ENCODE results near the gene RUBCN. TPM values are rescaled to one million over a fixed set of nuclear protein-coding genes. Genes with fewer than 3 reads are reported as not detected.

RUBCN gene
- total and polyA plus RNA-seq, 2 of the 13 experiments (the other 11 are each of a cell fraction or from before 2014, with no cell fraction given), result 5.2 to 8.1 TPM

DNA sequence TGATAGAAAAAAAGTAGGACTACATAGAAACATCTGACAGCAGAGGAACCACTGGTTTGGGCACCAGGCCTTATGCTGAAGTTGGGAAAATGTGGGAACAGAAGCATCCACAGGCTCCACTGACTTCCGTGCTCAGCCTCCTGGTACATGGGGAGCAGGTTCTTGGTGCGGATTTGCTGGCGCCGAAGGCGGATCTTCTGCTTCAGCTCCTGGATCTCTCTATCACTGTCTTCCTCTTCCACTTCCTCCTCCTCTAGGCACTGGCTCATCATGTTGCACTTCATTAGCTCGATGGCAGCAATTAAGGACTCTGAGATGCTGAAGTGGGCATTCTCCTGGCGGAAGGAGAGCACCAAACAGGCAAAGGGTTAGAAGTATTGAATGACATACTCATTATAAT lies 42.5 kb downstream of the RUBCN start:
- no peak overlapping the region for H3K4me3 ChIP-seq (replicated peaks in 1 of 3; ENCODE audit: insufficient read depth in 1 of 3, low read depth in 2 of 3, low read length in 3 of 3)
- H3K27me3 ChIP-seq (ENCODE audit: control insufficient read depth in 1 of 2, insufficient read depth in 2 of 2, low read length in 2 of 2), result no peaks in the 10 kb centered on the region
- ChIA-PET POLR2A (no interaction called here), CTCF (ENCODE audit: low intra/inter-chr PET ratio, low total read pairs) (no interaction called here)
- no peaks in the 10 kb centered on the region for H3K79me2 ChIP-seq (ENCODE audit: insufficient read depth, low read length)
- in situ Hi-C loops (cut with HindIII; ENCODE audit: extremely low pct_ligation_motif_present, low pct_unique_long_range_greater_than_20kb), result no loop called here
- 91% methylated on average over 5 of the region's 7 CpGs for WGBS (ENCODE audit: low lambda C conversion rate)
- H3K36me3 ChIP-seq (replicated peaks in 1 of 2; ENCODE audit: control insufficient read depth in 1 of 2, insufficient read depth in 2 of 2, low read length in 2 of 2), result peaks cover 5 to 30% of the 10 kb centered on the region in 2 experiments; a peak in 4 of 5 replicates
- no peaks in the 10 kb centered on the region for H3K4me1 ChIP-seq (ENCODE audit: insufficient read depth, low read length)
- H2AFZ ChIP-seq (ENCODE audit: low read length), result no peak overlapping the region
- DNase-seq (ENCODE audit: low spot score) (no peak), FAIRE-seq (no peak), ATAC-seq (no peak)
- no peaks in the 10 kb centered on the region for H4K20me1 ChIP-seq (ENCODE audit: insufficient read depth, low read length)
- no peak overlapping the region for H3K9ac ChIP-seq (ENCODE audit: insufficient read depth, low read depth, low read length)
- intact Hi-C loops (cut with micrococcal nuclease; ENCODE audit: unreplicated experiment), result no loop called here
- no TSS peak for BruUV-seq (replicated peaks)
- no peak for TF ChIP-seq MED8 (CRISPR knock-in tag; IDR thresholded peaks at IDR 0.05; ENCODE audit: insufficient replicate concordance)
- TF ChIP-seq, protein P1, sequence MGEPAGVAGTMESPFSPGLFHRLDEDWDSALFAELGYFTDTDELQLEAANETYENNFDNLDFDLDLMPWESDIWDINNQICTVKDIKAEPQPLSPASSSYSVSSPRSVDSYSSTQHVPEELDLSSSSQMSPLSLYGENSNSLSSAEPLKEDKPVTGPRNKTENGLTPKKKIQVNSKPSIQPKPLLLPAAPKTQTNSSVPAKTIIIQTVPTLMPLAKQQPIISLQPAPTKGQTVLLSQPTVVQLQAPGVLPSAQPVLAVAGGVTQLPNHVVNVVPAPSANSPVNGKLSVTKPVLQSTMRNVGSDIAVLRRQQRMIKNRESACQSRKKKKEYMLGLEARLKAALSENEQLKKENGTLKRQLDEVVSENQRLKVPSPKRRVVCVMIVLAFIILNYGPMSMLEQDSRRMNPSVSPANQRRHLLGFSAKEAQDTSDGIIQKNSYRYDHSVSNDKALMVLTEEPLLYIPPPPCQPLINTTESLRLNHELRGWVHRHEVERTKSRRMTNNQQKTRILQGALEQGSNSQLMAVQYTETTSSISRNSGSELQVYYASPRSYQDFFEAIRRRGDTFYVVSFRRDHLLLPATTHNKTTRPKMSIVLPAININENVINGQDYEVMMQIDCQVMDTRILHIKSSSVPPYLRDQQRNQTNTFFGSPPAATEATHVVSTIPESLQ (CRISPR knock-in tag; conservative IDR thresholded peaks at IDR 0.05), result no peak
- no peak overlapping the region for H3K4me2 ChIP-seq (ENCODE audit: low read depth, low read length)
- no peaks in the 10 kb centered on the region for H3K9me3 ChIP-seq (ENCODE audit: low read length)
- H3K27ac ChIP-seq (ENCODE audit: extremely low read length, insufficient read depth, low read length), result no peak overlapping the region

DNA sequence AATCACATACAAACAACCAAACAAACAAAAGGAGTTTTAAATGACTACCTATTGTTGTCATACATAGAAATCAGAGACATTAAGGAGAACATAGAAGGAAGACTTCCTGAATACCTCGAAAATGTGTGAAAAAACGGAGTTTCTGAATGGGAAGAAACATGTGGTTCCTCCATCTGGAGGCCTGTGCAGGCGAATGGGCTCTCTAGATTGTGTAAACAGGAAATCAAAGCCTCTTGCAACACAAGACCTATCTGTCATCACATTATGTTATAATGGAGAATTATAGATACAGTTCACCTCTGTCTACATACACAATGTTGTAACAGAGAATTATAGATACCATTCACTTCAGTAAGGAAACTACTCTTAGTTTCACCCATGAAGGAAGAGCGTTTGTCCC lies 44.1 kb downstream of the RUBCN start:
- Histone ChIP-seq H3K27me3 (ENCODE audit: control insufficient read depth in 1 of 2, insufficient read depth in 2 of 2, low read length in 2 of 2) (no peaks in the 10 kb centered on the region), H3K4me2 (ENCODE audit: low read depth, low read length) (no peak overlapping the region), H2AFZ (ENCODE audit: low read length) (no peak overlapping the region), H3K79me2 (ENCODE audit: insufficient read depth, low read length) (no peaks in the 10 kb centered on the region), H3K4me1 (ENCODE audit: insufficient read depth, low read length) (no peaks in the 10 kb centered on the region), H3K27ac (ENCODE audit: extremely low read length, insufficient read depth, low read length) (no peak overlapping the region), H4K20me1 (ENCODE audit: insufficient read depth, low read length) (no peaks in the 10 kb centered on the region), H3K9me3 (ENCODE audit: low read length) (no peaks in the 10 kb centered on the region), H3K4me3 (replicated peaks in 1 of 3; ENCODE audit: insufficient read depth in 1 of 3, low read depth in 2 of 3, low read length in 3 of 3) (no peak overlapping the region), H3K36me3 (replicated peaks in 1 of 2; ENCODE audit: control insufficient read depth in 1 of 2, insufficient read depth in 2 of 2, low read length in 2 of 2) (peaks cover 4 to 30% of the 10 kb centered on the region in 2 experiments; a peak in 4 of 5 replicates), H3K9ac (ENCODE audit: insufficient read depth, low read depth, low read length) (no peak overlapping the region)
- in situ Hi-C loops (cut with HindIII; ENCODE audit: extremely low pct_ligation_motif_present, low pct_unique_long_range_greater_than_20kb) (no loop called here), intact Hi-C loops (cut with micrococcal nuclease; ENCODE audit: unreplicated experiment) (no loop called here)
- FAIRE-seq, result no peak
- no peak for ATAC-seq
- DNase-seq (ENCODE audit: low spot score), result no peak
- no peak for TF ChIP-seq SNRNP70 (IDR thresholded peaks at IDR 0.05; ENCODE audit: low read depth, low read length)
- TF ChIP-seq SP5 (CRISPR knock-in tag; IDR thresholded peaks at IDR 0.05; ENCODE audit: borderline replicate concordance, low read depth), result no peak
- TF ChIP-seq CBX1 (IDR thresholded peaks at IDR 0.05; ENCODE audit: low read depth), result no peak
- no peak for TF ChIP-seq HOXA3 (CRISPR knock-in tag; IDR thresholded peaks at IDR 0.05)
- TF ChIP-seq ZNF225 (CRISPR knock-in tag; IDR thresholded peaks at IDR 0.05), result no peak
- TF ChIP-seq ZFAT (CRISPR knock-in tag; conservative IDR thresholded peaks at IDR 0.05), result no peak
- no peak for TF ChIP-seq ZNF619 (CRISPR knock-in tag; IDR thresholded peaks at IDR 0.05)
- no peak for TF ChIP-seq SP4 (CRISPR knock-in tag; IDR thresholded peaks at IDR 0.05)
- TF ChIP-seq ARNT (IDR thresholded peaks at IDR 0.05), result no peak
- TF ChIP-seq ZNF260 (CRISPR knock-in tag; IDR thresholded peaks at IDR 0.05; ENCODE audit: borderline replicate concordance, low read depth), result no peak
- no peak for TF ChIP-seq ZNF264 (CRISPR knock-in tag; IDR thresholded peaks at IDR 0.05)
- CTCF ChIA-PET (ENCODE audit: low intra/inter-chr PET ratio, low total read pairs), result no interaction called here
- no TSS peak for BruUV-seq (replicated peaks)
- WGBS (ENCODE audit: low lambda C conversion rate), result 84% methylated on average over 4 of the region's 4 CpGs
- POLR2A ChIA-PET, result no interaction called here
